IMR-90 (cell line): Measurements from ENCODE around the gene INPP5D. TPM values are rescaled to one million over a fixed set of nuclear protein-coding genes. Genes with fewer than 3 reads are reported as not detected.
A peak's percentile ranks its signal among the peaks of the same experiment; 100 is the strongest.

Source experiments
- ATAC-seq: fragments of 200-7000 bp; cut with Tn5 transposase; 2 replicates; pipeline ENCODE4 v1.9.1; 2020; ENCODE audit warnings: low read depth, mild to moderate bottlenecking, moderate library complexity
- BruUV-seq: library from RNA; stranded (reverse); fragments of 400-500 nt; replicated peaks from 2 replicates; lab custom pipeline; 2021; lab: Mats Ljungman, UMichigan
- CTCF ChIA-PET: fragments of 300-600 bp; formaldehyde crosslinking; extraction: SDS; loops from one replicate; lab custom pipeline; 2021; ENCODE audit warnings: antibody characterized with exemption; lab: Yijun Ruan, JAX
- POLR2A ChIA-PET: fragments of 300-600 bp; sonication (Branson Sonifier 250); formaldehyde crosslinking; loops from one replicate; lab custom pipeline; 2022; ENCODE audit warnings: antibody characterized with exemption; ENCODE audit not compliant: unreplicated experiment; lab: Charles Lee
- DNase-seq: peaks from one replicate; pipeline ENCODE4 v3.0.0; 2013
- H2AFZ ChIP-seq: replicated peaks from 2 replicates; pipeline ENCODE3; 2013; ENCODE audit warnings: low read length, mild to moderate bottlenecking; ENCODE audit not compliant: poor library complexity
- H2AK5ac ChIP-seq: 2 replicates; pipeline ENCODE4 v1.6.1; 2013; ENCODE audit warnings: low read depth, low read length, inconsistent platforms
- H2AK9ac ChIP-seq: replicated peaks from 2 replicates; pipeline ENCODE3; 2013; ENCODE audit warnings: mild to moderate bottlenecking, low read depth, low read length, moderate library complexity; ENCODE audit not compliant: poor library complexity
- H2BK120ac ChIP-seq: 2 replicates; pipeline ENCODE4 v1.6.1; 2013; ENCODE audit warnings: low read depth, low read length, inconsistent platforms
- H2BK15ac ChIP-seq: 3 replicates; pipeline ENCODE4 v1.6.1; 2013; ENCODE audit warnings: low read depth, low read length, inconsistent platforms
- H2BK20ac ChIP-seq: 2 replicates; pipeline ENCODE4 v1.6.1; 2013; ENCODE audit warnings: low read depth, mild to moderate bottlenecking, inconsistent platforms, low read length, moderate library complexity
- H2BK5ac ChIP-seq: 2 replicates; pipeline ENCODE4 v1.6.1; 2013; ENCODE audit warnings: mild to moderate bottlenecking, low read depth, low read length, inconsistent platforms; ENCODE audit not compliant: poor library complexity, severe bottlenecking
- H3K14ac ChIP-seq: replicated peaks from 2 replicates; pipeline ENCODE4 v1.6.1; 2013; ENCODE audit warnings: low read depth, low read length, inconsistent platforms
- H3K18ac ChIP-seq: 2 replicates; pipeline ENCODE4 v1.6.1; 2013; ENCODE audit warnings: low read depth, low read length, control low read depth
- H3K23ac ChIP-seq: 2 replicates; pipeline ENCODE4 v1.6.1; 2013; ENCODE audit warnings: low read depth, low read length, inconsistent platforms
- H3K27ac ChIP-seq: 2 replicates; pipeline ENCODE4 v1.5.1; 2013; ENCODE audit warnings: mild to moderate bottlenecking, control low read depth, low read length; ENCODE audit not compliant: insufficient read depth
- H3K27me3 ChIP-seq: 2 replicates; pipeline ENCODE4 v1.6.1; 2013; ENCODE audit warnings: low read length; ENCODE audit not compliant: control insufficient read depth, insufficient read depth
- H3K36me3 ChIP-seq: 2 replicates; pipeline ENCODE4 v1.6.1; 2013; ENCODE audit warnings: low read length, mixed read lengths; ENCODE audit not compliant: control insufficient read depth, insufficient read depth
- H3K4ac ChIP-seq: 2 replicates; pipeline ENCODE4 v1.6.1; 2013; ENCODE audit warnings: low read depth, low read length, inconsistent platforms
- H3K4me1 ChIP-seq: 2 replicates; pipeline ENCODE4 v1.6.1; 2013; ENCODE audit warnings: low read length, mixed read lengths; ENCODE audit not compliant: control insufficient read depth, insufficient read depth
- H3K4me2 ChIP-seq: 2 replicates; pipeline ENCODE4 v1.6.1; 2013; ENCODE audit warnings: low read depth, mild to moderate bottlenecking, control low read depth, low read length, moderate library complexity
- H3K4me3 ChIP-seq: 2 replicates; pipeline ENCODE4 v1.5.1; 2013; ENCODE audit warnings: low read depth, mild to moderate bottlenecking, control low read depth, low read length, moderate library complexity; ENCODE audit not compliant: insufficient read depth
- H3K56ac ChIP-seq: 2 replicates; pipeline ENCODE4 v1.6.1; 2013; ENCODE audit warnings: low read length, inconsistent platforms; ENCODE audit not compliant: insufficient read depth; ENCODE audit errors: extremely low read depth
- H3K79me1 ChIP-seq, 2 experiments: 2 replicates each; pipeline ENCODE4 v1.6.1; 2013; ENCODE audit warnings: low read length in 2 of 2, inconsistent platforms in 1 of 2, low read depth in 1 of 2
- H3K9ac ChIP-seq: 2 replicates; pipeline ENCODE4 v1.6.1; 2013; ENCODE audit warnings: low read depth, low read length, control low read depth
- H3K9me1 ChIP-seq: 2 replicates; pipeline ENCODE4 v1.6.1; 2013; ENCODE audit warnings: low read length, inconsistent platforms; ENCODE audit not compliant: insufficient read depth
- H3K9me3 ChIP-seq: 2 replicates; pipeline ENCODE4 v1.6.1; 2013; ENCODE audit warnings: low read length; ENCODE audit not compliant: control insufficient read depth, insufficient read depth
- H4K20me1 ChIP-seq: 2 replicates; pipeline ENCODE4 v1.6.1; 2013; ENCODE audit warnings: low read length, inconsistent platforms; ENCODE audit not compliant: insufficient read depth
- H4K5ac ChIP-seq: 2 replicates; pipeline ENCODE4 v1.6.1; 2013; ENCODE audit warnings: mild to moderate bottlenecking, low read depth, low read length, control low read depth
- H4K8ac ChIP-seq, 2 experiments: 2 replicates each; pipeline ENCODE4 v1.6.1; 2013; ENCODE audit warnings: low read depth in 2 of 2, low read length in 2 of 2, control low read depth in 1 of 2, inconsistent platforms in 1 of 2
- H4K91ac ChIP-seq: 2 replicates; pipeline ENCODE4 v1.6.1; 2013; ENCODE audit warnings: low read depth, low read length, inconsistent platforms; ENCODE audit not compliant: insufficient read depth
- BHLHE40 ChIP-seq: fragments of 150-350 bp; IDR thresholded peaks from 2 replicates; pipeline ENCODE4 v1.6.1; 2016; ENCODE audit warnings: mild to moderate bottlenecking, low read depth, low read length
- CEBPB ChIP-seq: IDR thresholded peaks from 2 replicates; pipeline ENCODE4 v1.6.1; 2012; ENCODE audit warnings: low read depth, low read length, improper control_type of control experiment
- CHD1 ChIP-seq: IDR thresholded peaks from 2 replicates; pipeline ENCODE4 v1.6.1; 2012; ENCODE audit warnings: low read depth, low read length, improper control_type of control experiment
- FOS ChIP-seq: fragments of 150-350 bp; IDR thresholded peaks from 2 replicates; pipeline ENCODE4 v1.6.1; 2016; ENCODE audit warnings: low read depth, low read length
- MAFK ChIP-seq: IDR thresholded peaks from 2 replicates; pipeline ENCODE4 v1.6.1; 2012; ENCODE audit warnings: low read depth, low read length, improper control_type of control experiment
- MAZ ChIP-seq: IDR thresholded peaks from 2 replicates; pipeline ENCODE4 v1.6.1; 2012; ENCODE audit warnings: low read depth, mild to moderate bottlenecking, low read length, improper control_type of control experiment, moderate library complexity, borderline replicate concordance
- MXI1 ChIP-seq: IDR thresholded peaks from 2 replicates; pipeline ENCODE4 v1.6.1; 2012; ENCODE audit warnings: low read depth, mild to moderate bottlenecking, low read length, moderate library complexity, borderline replicate concordance
- NFE2L2 ChIP-seq: fragments of 150-350 bp; IDR thresholded peaks from 2 replicates; pipeline ENCODE4 v1.6.1; 2016; ENCODE audit warnings: low read depth, mild to moderate bottlenecking, low read length
- POLR2A ChIP-seq: IDR thresholded peaks from 2 replicates; pipeline ENCODE4 v1.6.1; 2012; ENCODE audit warnings: mild to moderate bottlenecking, low read depth, low read length
- RAD21 ChIP-seq: IDR thresholded peaks from 2 replicates; pipeline ENCODE4 v1.6.1; 2012; ENCODE audit warnings: low read length, improper control_type of control experiment
- RCOR1 ChIP-seq: IDR thresholded peaks from 2 replicates; pipeline ENCODE4 v1.6.1; 2012; ENCODE audit warnings: mild to moderate bottlenecking, low read length, improper control_type of control experiment; ENCODE audit not compliant: insufficient replicate concordance
- RFX5 ChIP-seq: IDR thresholded peaks from 2 replicates; pipeline ENCODE4 v1.8.0; 2012; ENCODE audit warnings: low read depth, mild to moderate bottlenecking, low read length, moderate library complexity
- SMC3 ChIP-seq: fragments of 150-350 bp; IDR thresholded peaks from 2 replicates; pipeline ENCODE4 v1.6.1; 2016; ENCODE audit warnings: low read depth, mild to moderate bottlenecking, antibody characterized with exemption, low read length, moderate library complexity
- WGBS, 2 experiments: methylation state at CpG; one replicate each; pipeline versions ENCODE4 v1.1.5 to v1.1.7; 2013; ENCODE audit warnings: missing lambda C conversion rate in 2 of 2; ENCODE audit not compliant: insufficient read length in 1 of 2; ENCODE audit errors: extremely low coverage in 2 of 2; 5-methylcytosine and 5-hydroxymethylcytosine counted together
- dilution Hi-C: fragments of 300-500 bp; cut with HindIII; formaldehyde crosslinking; loops from one replicate; pipeline ENCODE4 v1.14.3; 2018; ENCODE audit warnings: low sequenced_read_pairs; ENCODE audit not compliant: unreplicated experiment
- in situ Hi-C: fragments of 300-500 bp; cut with MboI; formaldehyde crosslinking; loops from 3 replicates; pipeline ENCODE4 v1.14.3; 2019; ENCODE audit warnings: low sequenced_read_pairs, inconsistent platforms, mixed read lengths
- intact Hi-C: fragments of 100-400 bp; cut with micrococcal nuclease; formaldehyde crosslinking; loops from 2 replicates; pipeline ENCODE4 v1.10.0; 2022
- polyA plus RNA-seq, 3 experiments: library from polyadenylated mRNA; depleted of rRNA; stranded (reverse); fragments of >200 nt; gene quantifications; 2 replicates each; pipeline ENCODE4 v1.2.3, GENCODE V29; 2012; ENCODE audit warnings: low replicate concordance in 1 of 3
- total RNA-seq: library from RNA; depleted of rRNA; stranded (reverse); fragments of >200 nt; gene quantifications from 2 replicates; pipeline ENCODE4 v1.2.3, GENCODE V29; 2012
- TF ChIP-seq, protein P1 (sequence below): fragments of 150-350 bp; IDR thresholded peaks from 2 replicates; pipeline ENCODE4 v1.6.1; 2016; ENCODE audit warnings: low read depth, mild to moderate bottlenecking, low read length, moderate library complexity, borderline replicate concordance
- TF ChIP-seq, protein P2 (sequence below): fragments of 150-350 bp; IDR thresholded peaks from 2 replicates; pipeline ENCODE4 v1.6.1; 2017; ENCODE audit warnings: mild to moderate bottlenecking, antibody characterized with exemption, low read length, low read depth
- TF ChIP-seq, protein P3 (sequence below): conservative IDR thresholded peaks from 2 replicates; pipeline ENCODE4 v1.5.1; 2012; ENCODE audit warnings: mild to moderate bottlenecking, low read depth, low read length, improper control_type of control experiment

Gene INPP5D
- total and polyA plus RNA-seq, 2 of the 4 experiments (the other 2 are of a cell fraction): 0.18 to 0.29 TPM

DNA sequence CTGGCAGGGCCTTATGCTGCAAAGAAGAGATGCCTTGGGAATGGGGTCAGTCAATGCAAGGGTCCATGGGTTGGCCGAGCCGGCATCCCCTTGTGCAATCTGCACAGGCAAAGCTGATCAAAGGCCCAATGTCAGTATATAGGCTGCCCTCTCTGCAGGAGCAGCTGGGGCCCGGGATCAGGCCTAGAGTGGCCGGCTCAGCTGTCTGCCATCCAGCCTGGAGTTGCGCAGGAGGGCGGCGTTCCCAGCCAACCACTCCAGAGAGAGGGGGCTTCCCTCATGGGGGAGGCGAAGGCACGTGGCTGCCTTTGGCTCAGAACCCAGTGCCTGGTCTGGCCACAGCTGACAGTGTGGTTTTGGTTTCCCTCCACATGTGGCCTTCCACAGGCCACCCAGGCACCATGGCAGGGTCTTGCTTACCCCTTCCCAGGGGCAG, 3.9 kb downstream of the INPP5D start:
- no peaks in the 10 kb centered on the region for H3K9me1 ChIP-seq
- H3K79me1 ChIP-seq: no peaks in the 10 kb centered on the region
- no peak overlapping the region for H3K56ac ChIP-seq
- no peak overlapping the region for H4K91ac ChIP-seq
- TF ChIP-seq, protein P1, sequence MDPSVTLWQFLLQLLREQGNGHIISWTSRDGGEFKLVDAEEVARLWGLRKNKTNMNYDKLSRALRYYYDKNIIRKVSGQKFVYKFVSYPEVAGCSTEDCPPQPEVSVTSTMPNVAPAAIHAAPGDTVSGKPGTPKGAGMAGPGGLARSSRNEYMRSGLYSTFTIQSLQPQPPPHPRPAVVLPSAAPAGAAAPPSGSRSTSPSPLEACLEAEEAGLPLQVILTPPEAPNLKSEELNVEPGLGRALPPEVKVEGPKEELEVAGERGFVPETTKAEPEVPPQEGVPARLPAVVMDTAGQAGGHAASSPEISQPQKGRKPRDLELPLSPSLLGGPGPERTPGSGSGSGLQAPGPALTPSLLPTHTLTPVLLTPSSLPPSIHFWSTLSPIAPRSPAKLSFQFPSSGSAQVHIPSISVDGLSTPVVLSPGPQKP: no peak
- no peak for TF ChIP-seq RAD21
- TF ChIP-seq, protein P2, sequence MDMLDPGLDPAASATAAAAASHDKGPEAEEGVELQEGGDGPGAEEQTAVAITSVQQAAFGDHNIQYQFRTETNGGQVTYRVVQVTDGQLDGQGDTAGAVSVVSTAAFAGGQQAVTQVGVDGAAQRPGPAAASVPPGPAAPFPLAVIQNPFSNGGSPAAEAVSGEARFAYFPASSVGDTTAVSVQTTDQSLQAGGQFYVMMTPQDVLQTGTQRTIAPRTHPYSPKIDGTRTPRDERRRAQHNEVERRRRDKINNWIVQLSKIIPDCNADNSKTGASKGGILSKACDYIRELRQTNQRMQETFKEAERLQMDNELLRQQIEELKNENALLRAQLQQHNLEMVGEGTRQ: no peak
- TF ChIP-seq MXI1: no peak
- no peak for TF ChIP-seq RFX5
- no peak for TF ChIP-seq CHD1
- TF ChIP-seq, protein P3, sequence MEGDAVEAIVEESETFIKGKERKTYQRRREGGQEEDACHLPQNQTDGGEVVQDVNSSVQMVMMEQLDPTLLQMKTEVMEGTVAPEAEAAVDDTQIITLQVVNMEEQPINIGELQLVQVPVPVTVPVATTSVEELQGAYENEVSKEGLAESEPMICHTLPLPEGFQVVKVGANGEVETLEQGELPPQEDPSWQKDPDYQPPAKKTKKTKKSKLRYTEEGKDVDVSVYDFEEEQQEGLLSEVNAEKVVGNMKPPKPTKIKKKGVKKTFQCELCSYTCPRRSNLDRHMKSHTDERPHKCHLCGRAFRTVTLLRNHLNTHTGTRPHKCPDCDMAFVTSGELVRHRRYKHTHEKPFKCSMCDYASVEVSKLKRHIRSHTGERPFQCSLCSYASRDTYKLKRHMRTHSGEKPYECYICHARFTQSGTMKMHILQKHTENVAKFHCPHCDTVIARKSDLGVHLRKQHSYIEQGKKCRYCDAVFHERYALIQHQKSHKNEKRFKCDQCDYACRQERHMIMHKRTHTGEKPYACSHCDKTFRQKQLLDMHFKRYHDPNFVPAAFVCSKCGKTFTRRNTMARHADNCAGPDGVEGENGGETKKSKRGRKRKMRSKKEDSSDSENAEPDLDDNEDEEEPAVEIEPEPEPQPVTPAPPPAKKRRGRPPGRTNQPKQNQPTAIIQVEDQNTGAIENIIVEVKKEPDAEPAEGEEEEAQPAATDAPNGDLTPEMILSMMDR: no peak
- no peak for TF ChIP-seq MAZ
- no peak for TF ChIP-seq BHLHE40
- TF ChIP-seq RCOR1: no peak
- TF ChIP-seq FOS: no peak
- no peak for TF ChIP-seq CEBPB
- TF ChIP-seq SMC3: no peak
- no peak for TF ChIP-seq NFE2L2
- no peak for TF ChIP-seq POLR2A
- TF ChIP-seq MAFK: no peak
- no peak overlapping the region for H3K9ac ChIP-seq
- H3K4me3 ChIP-seq: no peak overlapping the region
- H3K4me1 ChIP-seq: peaks cover 4% of the 10 kb centered on the region; the same call in 1 of the 2 replicates
- no peaks in the 10 kb centered on the region for H3K36me3 ChIP-seq
- H3K27ac ChIP-seq: no peak overlapping the region
- H2AK9ac ChIP-seq: no peak overlapping the region
- WGBS, 2 experiments: 88% methylated on average over 7 of the region's 9 CpGs; no CpG with 5 or more reads in 1 of the 2 experiments
- H3K23ac ChIP-seq: no peak overlapping the region
- ChIA-PET CTCF (interaction anchor here (0.6 kb wide), 1 partner anchor 42 kb away, joined by 3 read pairs; no protein-coding TSS in a partner anchor), POLR2A (no interaction called here)
- intact Hi-C loops: no loop called here
- no peaks in the 10 kb centered on the region for H4K20me1 ChIP-seq
- H2BK20ac ChIP-seq: no peak overlapping the region
- H3K9me3 ChIP-seq: no peaks in the 10 kb centered on the region
- BruUV-seq: no TSS peak
- no peak overlapping the region for H3K14ac ChIP-seq
- peak overlapping the region; percentile 25 for H2AFZ ChIP-seq
- H2AK5ac ChIP-seq: no peak overlapping the region
- in situ Hi-C loops: no loop called here
- H3K4ac ChIP-seq: no peak overlapping the region
- peaks cover 3% of the 10 kb centered on the region; the same call in 1 of the 2 replicates for H3K27me3 ChIP-seq
- DNase-seq (no peak), ATAC-seq (no peak)
- no peak overlapping the region for H2BK5ac ChIP-seq
- H3K4me2 ChIP-seq: no peak overlapping the region
- H2BK120ac ChIP-seq: no peak overlapping the region
- H4K5ac ChIP-seq: no peak overlapping the region
- no peak overlapping the region for H3K18ac ChIP-seq
- H4K8ac ChIP-seq: no peak overlapping the region
- dilution Hi-C loops: no loop called here
- no peak overlapping the region for H2BK15ac ChIP-seq
